SK-N-SH (cell line): ENCODE data around the gene IGF2BP2. TPM values are rescaled to one million over a fixed set of nuclear protein-coding genes. Genes with fewer than 3 reads are reported as not detected.

Experiments
- CTCF ChIA-PET: fragments of 300-600, 350-600 bp; formaldehyde crosslinking; extraction: SDS; loops from one replicate; lab custom pipeline; 2021; lab: Yijun Ruan, JAX
- POLR2A ChIA-PET: fragments of 350-600 bp; sonication (Branson Sonifier 250); formaldehyde crosslinking; extraction: SDS; loops from one replicate; lab custom pipeline; 2020; ENCODE audit warnings: antibody characterized with exemption, inconsistent platforms; lab: Yijun Ruan, JAX
- DNase-seq: peaks from one replicate; pipeline ENCODE4 v3.0.0; 2012
- H2AFZ ChIP-seq: fragments of 200-600 bp; sonication (generic); 2 replicates; pipeline ENCODE4 v1.8.1; 2016; ENCODE audit warnings: antibody characterized with exemption, mild to moderate bottlenecking, low read depth
- H3F3A ChIP-seq: fragments of 200-600 bp; sonication (generic); replicated peaks from 2 replicates; pipeline ENCODE3; 2016; ENCODE audit warnings: antibody characterized with exemption, mild to moderate bottlenecking; ENCODE audit not compliant: insufficient read depth
- H3K27ac ChIP-seq, 2 experiments: fragments of 200-500 bp in 1 of 2; fragments of 200-600 bp in 1 of 2; sonication (Bioruptor generic) in 1 of 2; sonication (generic), shearing (Covaris generic) in 1 of 2; 2 replicates each; pipeline versions ENCODE4 v1.5.1 to v1.6.1; 2014 to 2016; ENCODE audit warnings: low read depth in 2 of 2, inconsistent platforms in 1 of 2, low read length in 1 of 2, mild to moderate bottlenecking in 1 of 2, mixed read lengths in 1 of 2
- H3K27me3 ChIP-seq: fragments of 200-600 bp; sonication (generic), shearing (Covaris generic); 2 replicates; pipeline ENCODE4 v1.6.1; 2016; ENCODE audit warnings: mixed run types; ENCODE audit not compliant: insufficient read depth
- H3K36me3 ChIP-seq, 2 experiments: fragments of 200-500 bp in 1 of 2; fragments of 200-600 bp in 1 of 2; sonication (Bioruptor generic) in 1 of 2; sonication (generic) in 1 of 2; replicated peaks in 1 of 2; 2 replicates each; pipeline versions ENCODE3 to v1.5.1; 2014 to 2016; ENCODE audit warnings: low read length in 1 of 2, mild to moderate bottlenecking in 1 of 2; ENCODE audit not compliant: insufficient read depth in 2 of 2, control insufficient read depth in 1 of 2
- H3K4me1 ChIP-seq, 2 experiments: fragments of 200-500 bp in 1 of 2; fragments of 200-600 bp in 1 of 2; sonication (Bioruptor generic) in 1 of 2; sonication (generic), shearing (Covaris generic) in 1 of 2; 2 replicates each; pipeline versions ENCODE4 v1.5.1 to v1.6.1; 2014 to 2016; ENCODE audit warnings: low read depth in 1 of 2, low read length in 1 of 2, mixed run types in 1 of 2; ENCODE audit not compliant: insufficient read depth in 2 of 2, control insufficient read depth in 1 of 2
- H3K4me2 ChIP-seq: fragments of 200-600 bp; sonication (generic), shearing (Covaris generic); 2 replicates; pipeline ENCODE4 v1.6.1; 2017; ENCODE audit warnings: mixed run types
- H3K4me3 ChIP-seq, 2 experiments: fragments of 200-500 bp in 1 of 2; fragments of 200-600 bp in 1 of 2; sonication (Bioruptor generic) in 1 of 2; sonication (generic), shearing (Covaris generic) in 1 of 2; 2 replicates each; pipeline versions ENCODE4 v1.5.1 to v1.8.1; 2014 to 2016; ENCODE audit warnings: low read depth in 2 of 2, inconsistent platforms in 1 of 2, low read length in 1 of 2, mild to moderate bottlenecking in 1 of 2, mixed read lengths in 1 of 2, moderate library complexity in 1 of 2
- H3K79me2 ChIP-seq: fragments of 200-600 bp; sonication (generic); 2 replicates; pipeline ENCODE4 v1.8.1; 2017; ENCODE audit warnings: mild to moderate bottlenecking; ENCODE audit not compliant: insufficient read depth
- H3K9ac ChIP-seq: fragments of 200-600 bp; sonication (generic); 2 replicates; pipeline ENCODE4 v1.6.1; 2017; ENCODE audit warnings: mixed run types
- H3K9me2 ChIP-seq: fragments of 200-600 bp; sonication (generic); 2 replicates; pipeline ENCODE4 v1.6.1; 2017; ENCODE audit warnings: mixed run types
- H3K9me3 ChIP-seq: fragments of 200-600 bp; sonication (generic); 2 replicates; pipeline ENCODE4 v1.6.1; 2017; ENCODE audit warnings: mixed run types, mild to moderate bottlenecking, moderate library complexity
- H4K20me1 ChIP-seq: fragments of 200-600 bp; sonication (generic); 2 replicates; pipeline ENCODE4 v1.6.1; 2017; ENCODE audit warnings: mild to moderate bottlenecking, mixed run types; ENCODE audit not compliant: insufficient read depth
- FOXJ3 ChIP-seq: sonication (generic); formaldehyde crosslinking; IDR thresholded peaks from 2 replicates; pipeline ENCODE4 v1.5.1; 2020; ENCODE audit warnings: mild to moderate bottlenecking, missing genetic modification reagents
- GABPA ChIP-seq: IDR thresholded peaks from 2 replicates; pipeline ENCODE4 v1.4.0; 2012; ENCODE audit warnings: low read depth, mild to moderate bottlenecking
- GATA2 ChIP-seq: sonication (generic); formaldehyde crosslinking; IDR thresholded peaks from 2 replicates; pipeline ENCODE4 v1.5.0; 2020; ENCODE audit warnings: mild to moderate bottlenecking, missing genetic modification reagents
- MEF2A ChIP-seq: IDR thresholded peaks from 2 replicates; pipeline ENCODE4 v1.4.0; 2012; ENCODE audit warnings: low read depth, borderline replicate concordance
- POLR2AphosphoS5 ChIP-seq: IDR thresholded peaks from 2 replicates; pipeline ENCODE4 v1.6.1; 2012; ENCODE audit warnings: low read depth, low read length
- RAD21 ChIP-seq: IDR thresholded peaks from 2 replicates; pipeline ENCODE4 v1.6.1; 2012; ENCODE audit warnings: mild to moderate bottlenecking, low read length
- RXRA ChIP-seq: IDR thresholded peaks from 2 replicates; pipeline ENCODE4 v1.4.0; 2012; ENCODE audit warnings: low read depth, mild to moderate bottlenecking, borderline replicate concordance
- SIN3A ChIP-seq: IDR thresholded peaks from 2 replicates; pipeline ENCODE4 v1.6.1; 2012; ENCODE audit warnings: low read depth, mild to moderate bottlenecking, low read length, moderate library complexity, borderline replicate concordance
- SMC3 ChIP-seq: IDR thresholded peaks from 2 replicates; pipeline ENCODE4 v1.6.1; 2012; ENCODE audit warnings: low read depth, low read length, improper control_type of control experiment
- YY1 ChIP-seq: IDR thresholded peaks from 2 replicates; pipeline ENCODE4 v1.4.0; 2012; ENCODE audit warnings: low read depth, mild to moderate bottlenecking
- WGBS: methylation state at CpG from one replicate; pipeline ENCODE4 v1.1.6; 2017; ENCODE audit warnings: low lambda C conversion rate; 5-methylcytosine and 5-hydroxymethylcytosine counted together
- polyA plus RNA-seq, 3 experiments: library from polyadenylated mRNA; depleted of rRNA; stranded (reverse); fragments of >200 nt; gene quantifications; 2 replicates each; pipeline ENCODE4 v1.2.3, GENCODE V29; 2012
- TF ChIP-seq, protein P1 (sequence below): fragments of 200-600 bp; sonication (generic); IDR thresholded peaks from 2 replicates; pipeline ENCODE4 v1.6.1; 2017; ENCODE audit warnings: antibody characterized with exemption, mild to moderate bottlenecking, moderate library complexity
- TF ChIP-seq, protein P2 (sequence below): IDR thresholded peaks from 2 replicates; pipeline ENCODE4 v1.4.0; 2012; ENCODE audit warnings: low read depth

IGF2BP2 gene
- polyA plus RNA-seq, 1 of the 3 experiments (the other 2 are of a cell fraction), result 5.4 TPM

DNA sequence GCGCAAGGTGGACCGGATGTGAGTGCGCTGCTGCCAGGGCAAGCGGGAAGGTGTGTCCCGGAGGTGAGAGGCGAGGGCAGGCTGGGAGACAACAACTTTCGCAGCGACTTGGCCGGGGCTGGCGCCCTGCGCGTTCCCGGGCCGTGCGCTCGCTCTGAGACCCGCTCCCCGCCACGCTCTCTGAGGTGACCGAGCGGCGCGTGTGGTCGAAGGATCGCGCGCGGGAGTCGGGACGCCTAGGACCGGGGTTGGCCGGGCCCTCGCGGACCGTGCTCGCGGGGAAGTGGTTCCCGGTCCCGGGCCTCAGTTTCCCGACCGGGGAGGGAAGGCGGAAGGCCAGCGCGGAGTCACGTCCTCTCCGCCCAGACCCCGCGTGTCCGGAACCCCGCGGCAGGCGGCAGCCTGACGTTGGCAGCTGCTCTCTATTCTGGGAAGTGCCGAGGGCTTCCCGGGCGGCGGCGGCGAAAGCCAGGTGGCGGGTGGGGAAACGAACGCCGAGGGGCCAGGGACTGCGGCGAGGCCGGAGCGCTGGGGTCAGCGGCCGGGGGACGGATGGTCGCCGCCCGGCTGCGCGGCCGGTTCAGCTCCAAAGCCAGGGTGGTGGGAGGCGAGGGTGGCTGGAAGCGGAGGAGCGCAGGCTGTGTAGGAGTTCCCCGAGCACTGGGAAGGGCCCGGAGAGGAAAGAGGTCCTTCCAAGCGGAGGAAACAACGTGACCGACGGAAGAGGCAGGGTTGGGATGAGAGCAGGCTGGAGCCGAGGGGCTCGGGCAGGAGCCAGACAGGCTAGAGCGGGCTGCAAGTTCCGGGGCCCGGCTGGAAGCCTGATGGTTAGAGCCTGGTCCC, 1.0 kb upstream of the IGF2BP2 start:
- peak overlapping the region; percentile 96 for H3K4me2 ChIP-seq
- H3K27me3 ChIP-seq, result no peaks in the 10 kb centered on the region
- no peaks in the 10 kb centered on the region for H3K9me2 ChIP-seq
- peak overlapping the region; percentile 70 to 72 for H3K4me3 ChIP-seq
- H3K4me1 ChIP-seq, result peaks cover 0 to 12% of the 10 kb centered on the region in 2 experiments; a peak in 1 of 4 replicates
- peak overlapping the region; percentile 75 for H3K9ac ChIP-seq
- H3K27ac ChIP-seq, result peak overlapping the region; percentile 19 to 57; a peak in 3 of 4 replicates
- peak overlapping the region; percentile 64; the same call in 1 of the 2 replicates for H2AFZ ChIP-seq
- WGBS, result 26% methylated on average over 13 of the region's 90 CpGs
- peaks cover 6% of the 10 kb centered on the region for H3K9me3 ChIP-seq
- H3K79me2 ChIP-seq, result peaks cover 60% of the 10 kb centered on the region
- H3K36me3 ChIP-seq, result peaks cover 2 to 33% of the 10 kb centered on the region in 2 experiments
- DNase-seq, result peak; percentile 65
- POLR2A ChIA-PET, result no interaction called here
- H3F3A ChIP-seq, result peaks cover 29% of the 10 kb centered on the region
- CTCF ChIA-PET, result interaction anchor here (1.1 kb wide), 1 partner anchor 57 kb away, joined by 3 read pairs; no protein-coding TSS in a partner anchor
- H4K20me1 ChIP-seq, result peaks cover 14% of the 10 kb centered on the region; the same call in 1 of the 2 replicates
- TF ChIP-seq GABPA (peak; percentile 34; the same call in 1 of the 2 replicates), SMC3 (no peak), POLR2AphosphoS5 (no peak), GATA2 (CRISPR knock-in tag) (no peak), RAD21 (no peak), SIN3A (peak; percentile 40; the same call in 1 of the 2 replicates), MEF2A (no peak), FOXJ3 (no peak), RXRA (no peak), YY1 (0 out of 2 replicates have a peak, but pooled peaks have one; percentile 17)
- TF ChIP-seq, protein P1, sequence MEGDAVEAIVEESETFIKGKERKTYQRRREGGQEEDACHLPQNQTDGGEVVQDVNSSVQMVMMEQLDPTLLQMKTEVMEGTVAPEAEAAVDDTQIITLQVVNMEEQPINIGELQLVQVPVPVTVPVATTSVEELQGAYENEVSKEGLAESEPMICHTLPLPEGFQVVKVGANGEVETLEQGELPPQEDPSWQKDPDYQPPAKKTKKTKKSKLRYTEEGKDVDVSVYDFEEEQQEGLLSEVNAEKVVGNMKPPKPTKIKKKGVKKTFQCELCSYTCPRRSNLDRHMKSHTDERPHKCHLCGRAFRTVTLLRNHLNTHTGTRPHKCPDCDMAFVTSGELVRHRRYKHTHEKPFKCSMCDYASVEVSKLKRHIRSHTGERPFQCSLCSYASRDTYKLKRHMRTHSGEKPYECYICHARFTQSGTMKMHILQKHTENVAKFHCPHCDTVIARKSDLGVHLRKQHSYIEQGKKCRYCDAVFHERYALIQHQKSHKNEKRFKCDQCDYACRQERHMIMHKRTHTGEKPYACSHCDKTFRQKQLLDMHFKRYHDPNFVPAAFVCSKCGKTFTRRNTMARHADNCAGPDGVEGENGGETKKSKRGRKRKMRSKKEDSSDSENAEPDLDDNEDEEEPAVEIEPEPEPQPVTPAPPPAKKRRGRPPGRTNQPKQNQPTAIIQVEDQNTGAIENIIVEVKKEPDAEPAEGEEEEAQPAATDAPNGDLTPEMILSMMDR, result no peak
- TF ChIP-seq, protein P2, sequence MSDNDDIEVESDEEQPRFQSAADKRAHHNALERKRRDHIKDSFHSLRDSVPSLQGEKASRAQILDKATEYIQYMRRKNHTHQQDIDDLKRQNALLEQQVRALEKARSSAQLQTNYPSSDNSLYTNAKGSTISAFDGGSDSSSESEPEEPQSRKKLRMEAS, result peak; percentile 56
- TF ChIP-seq, all 33 proteins: peak for 4
